GM23338 (cell line): ENCODE measurements around the gene SFSWAP. TPM values are rescaled to one million over a fixed set of nuclear protein-coding genes. Genes with fewer than 3 reads are reported as not detected.
A peak's percentile ranks its signal among the peaks of the same experiment; 100 is the strongest.

Source experiments
- ATAC-seq: fragments of 200-7000 bp; cut with Tn5 transposase; 3 replicates; pipeline ENCODE4 v1.9.1; 2020
- DNase-seq: peaks from one replicate; pipeline ENCODE4 v3.0.0-alpha.2; 2015; ENCODE audit warnings: low spot score
- H2AFZ ChIP-seq: fragments of 200-600 bp; sonication (generic); 2 replicates; pipeline ENCODE4 v1.8.0; 2016; ENCODE audit warnings: antibody characterized with exemption, mild to moderate bottlenecking, moderate library complexity
- H3F3A ChIP-seq: fragments of 200-600 bp; sonication (generic); replicated peaks from 2 replicates; pipeline ENCODE4 v1.8.0; 2017; ENCODE audit warnings: antibody characterized with exemption, mixed run types, low read depth
- H3K27ac ChIP-seq: fragments of 200-600 bp; sonication (generic); 2 replicates; pipeline ENCODE4 v1.6.1; 2016; ENCODE audit warnings: low read depth
- H3K27me3 ChIP-seq: fragments of 200-600 bp; sonication (generic); 2 replicates; pipeline ENCODE4 v1.8.0; 2016; ENCODE audit warnings: mild to moderate bottlenecking, mixed run types, moderate library complexity; ENCODE audit not compliant: insufficient read depth
- H3K36me3 ChIP-seq: fragments of 200-600 bp; sonication (generic); 2 replicates; pipeline ENCODE4 v1.8.0; 2016; ENCODE audit warnings: mild to moderate bottlenecking; ENCODE audit not compliant: insufficient read depth
- H3K4me1 ChIP-seq: fragments of 200-600 bp; sonication (generic); 2 replicates; pipeline ENCODE4 v1.8.0; 2016; ENCODE audit warnings: mild to moderate bottlenecking, moderate library complexity; ENCODE audit not compliant: insufficient read depth
- H3K4me2 ChIP-seq: fragments of 200-600 bp; sonication (generic); 2 replicates; pipeline ENCODE4 v1.7.1; 2017; ENCODE audit warnings: mixed run types
- H3K4me3 ChIP-seq: fragments of 200-600 bp; sonication (generic); 2 replicates; pipeline ENCODE4 v1.6.1; 2016; ENCODE audit warnings: mixed run types
- H3K79me2 ChIP-seq: fragments of 200-600 bp; sonication (generic); replicated peaks from 2 replicates; pipeline ENCODE4 v1.8.0; 2017; ENCODE audit warnings: mild to moderate bottlenecking; ENCODE audit not compliant: insufficient read depth
- H3K9me2 ChIP-seq: fragments of 200-600 bp; sonication (generic); 2 replicates; pipeline ENCODE4 v1.8.0; 2017; ENCODE audit not compliant: insufficient read depth
- H4K20me1 ChIP-seq: fragments of 200-600 bp; sonication (generic); replicated peaks from 2 replicates; pipeline ENCODE4 v1.8.0; 2017; ENCODE audit warnings: mild to moderate bottlenecking; ENCODE audit not compliant: insufficient read depth
- H3K27ac Mint-ChIP-seq: 2 replicates; pipeline ENCODE4 v1.8.0; 2020; ENCODE audit warnings: inconsistent platforms, mild to moderate bottlenecking, moderate library complexity, mixed read lengths
- H3K27me3 Mint-ChIP-seq: 3 replicates; pipeline ENCODE4 v1.8.0; 2022; ENCODE audit warnings: low read depth, mild to moderate bottlenecking, moderate library complexity, mixed read lengths, inconsistent platforms; ENCODE audit not compliant: insufficient read depth, poor library complexity
- H3K36me3 Mint-ChIP-seq: 3 replicates; pipeline ENCODE4 v1.8.0; 2021; ENCODE audit warnings: low read depth, mild to moderate bottlenecking, inconsistent platforms, moderate library complexity, mixed read lengths
- H3K4me1 Mint-ChIP-seq: 3 replicates; pipeline ENCODE4 v1.8.0; 2020; ENCODE audit warnings: mild to moderate bottlenecking, inconsistent platforms, mixed read lengths
- H3K4me3 Mint-ChIP-seq: 3 replicates; pipeline ENCODE4 v1.8.0; 2021; ENCODE audit warnings: moderate library complexity, mild to moderate bottlenecking, inconsistent platforms, mixed read lengths
- H3K9me3 Mint-ChIP-seq: 3 replicates; pipeline ENCODE4 v1.8.0; 2020; ENCODE audit warnings: moderate library complexity, mild to moderate bottlenecking, inconsistent platforms, mixed read lengths
- STAT1 ChIP-seq: IDR thresholded peaks from one replicate; pipeline ENCODE4 v1.6.1; 2016; ENCODE audit warnings: antibody characterized with exemption; ENCODE audit not compliant: unreplicated experiment
- polyA plus RNA-seq: library from polyadenylated mRNA; unstranded; fragments of >200 nt; fragmentation: Nextera tagmentation; extraction: Ambion mirVana; gene quantifications from 2 replicates; pipeline ENCODE4 v1.2.1, GENCODE V29; 2016
- total RNA-seq: library from RNA; depleted of rRNA; stranded (reverse); fragments of >200 nt; shearing (Covaris generic); gene quantifications from 2 replicates; pipeline ENCODE4 v1.2.3, GENCODE V29; 2014
- TF ChIP-seq, protein P1 (sequence below), 2 experiments: fragments of 200-600 bp in 1 of 2; sonication (generic) in 1 of 2; conservative IDR thresholded peaks; 2 replicates each; pipeline versions ENCODE4 v1.5.1 to v1.6.1; 2016 to 2017; ENCODE audit warnings: antibody characterized with exemption in 2 of 2, low read depth in 2 of 2, mild to moderate bottlenecking in 2 of 2, moderate library complexity in 1 of 2
- TF ChIP-seq, protein P2 (sequence below): fragments of 250-450 bp; sonication (Bioruptor Pico); IDR thresholded peaks from 2 replicates; pipeline ENCODE4 v1.5.0; 2020; ENCODE audit warnings: mild to moderate bottlenecking, moderate library complexity
- TF ChIP-seq, protein P3 (sequence below): IDR thresholded peaks from one replicate; pipeline ENCODE4 v1.6.1; 2018; ENCODE audit warnings: antibody characterized with exemption; ENCODE audit not compliant: unreplicated experiment

SFSWAP gene
- total and polyA plus RNA-seq, 2 experiments from 2014 or later, result 41.0 to 49.8 TPM

DNA sequence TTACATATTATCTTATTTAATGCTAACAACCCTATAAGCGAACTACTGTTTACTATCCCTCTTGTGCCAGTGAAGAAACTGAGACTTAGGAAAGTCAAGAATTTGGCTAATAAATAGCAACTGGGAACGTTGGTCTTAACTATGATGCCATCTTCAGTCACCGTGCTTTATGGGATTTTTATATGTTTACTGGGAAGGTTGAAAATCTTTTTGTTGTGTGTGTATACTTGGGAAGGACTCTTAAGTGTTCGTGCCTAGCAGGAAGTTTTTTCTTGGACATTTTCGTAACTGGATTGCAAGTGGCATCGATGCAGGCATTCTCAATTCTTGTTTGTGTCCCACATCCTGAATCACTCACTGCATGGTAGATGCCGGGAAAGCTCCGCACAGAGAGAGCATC is 9.4 kb downstream of the SFSWAP start (continued):
- TF ChIP-seq, protein P1, sequence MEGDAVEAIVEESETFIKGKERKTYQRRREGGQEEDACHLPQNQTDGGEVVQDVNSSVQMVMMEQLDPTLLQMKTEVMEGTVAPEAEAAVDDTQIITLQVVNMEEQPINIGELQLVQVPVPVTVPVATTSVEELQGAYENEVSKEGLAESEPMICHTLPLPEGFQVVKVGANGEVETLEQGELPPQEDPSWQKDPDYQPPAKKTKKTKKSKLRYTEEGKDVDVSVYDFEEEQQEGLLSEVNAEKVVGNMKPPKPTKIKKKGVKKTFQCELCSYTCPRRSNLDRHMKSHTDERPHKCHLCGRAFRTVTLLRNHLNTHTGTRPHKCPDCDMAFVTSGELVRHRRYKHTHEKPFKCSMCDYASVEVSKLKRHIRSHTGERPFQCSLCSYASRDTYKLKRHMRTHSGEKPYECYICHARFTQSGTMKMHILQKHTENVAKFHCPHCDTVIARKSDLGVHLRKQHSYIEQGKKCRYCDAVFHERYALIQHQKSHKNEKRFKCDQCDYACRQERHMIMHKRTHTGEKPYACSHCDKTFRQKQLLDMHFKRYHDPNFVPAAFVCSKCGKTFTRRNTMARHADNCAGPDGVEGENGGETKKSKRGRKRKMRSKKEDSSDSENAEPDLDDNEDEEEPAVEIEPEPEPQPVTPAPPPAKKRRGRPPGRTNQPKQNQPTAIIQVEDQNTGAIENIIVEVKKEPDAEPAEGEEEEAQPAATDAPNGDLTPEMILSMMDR (conservative IDR thresholded peaks at IDR 0.05; ENCODE audit: low read depth in 2 of 2), result no peak
- TF ChIP-seq, protein P2, sequence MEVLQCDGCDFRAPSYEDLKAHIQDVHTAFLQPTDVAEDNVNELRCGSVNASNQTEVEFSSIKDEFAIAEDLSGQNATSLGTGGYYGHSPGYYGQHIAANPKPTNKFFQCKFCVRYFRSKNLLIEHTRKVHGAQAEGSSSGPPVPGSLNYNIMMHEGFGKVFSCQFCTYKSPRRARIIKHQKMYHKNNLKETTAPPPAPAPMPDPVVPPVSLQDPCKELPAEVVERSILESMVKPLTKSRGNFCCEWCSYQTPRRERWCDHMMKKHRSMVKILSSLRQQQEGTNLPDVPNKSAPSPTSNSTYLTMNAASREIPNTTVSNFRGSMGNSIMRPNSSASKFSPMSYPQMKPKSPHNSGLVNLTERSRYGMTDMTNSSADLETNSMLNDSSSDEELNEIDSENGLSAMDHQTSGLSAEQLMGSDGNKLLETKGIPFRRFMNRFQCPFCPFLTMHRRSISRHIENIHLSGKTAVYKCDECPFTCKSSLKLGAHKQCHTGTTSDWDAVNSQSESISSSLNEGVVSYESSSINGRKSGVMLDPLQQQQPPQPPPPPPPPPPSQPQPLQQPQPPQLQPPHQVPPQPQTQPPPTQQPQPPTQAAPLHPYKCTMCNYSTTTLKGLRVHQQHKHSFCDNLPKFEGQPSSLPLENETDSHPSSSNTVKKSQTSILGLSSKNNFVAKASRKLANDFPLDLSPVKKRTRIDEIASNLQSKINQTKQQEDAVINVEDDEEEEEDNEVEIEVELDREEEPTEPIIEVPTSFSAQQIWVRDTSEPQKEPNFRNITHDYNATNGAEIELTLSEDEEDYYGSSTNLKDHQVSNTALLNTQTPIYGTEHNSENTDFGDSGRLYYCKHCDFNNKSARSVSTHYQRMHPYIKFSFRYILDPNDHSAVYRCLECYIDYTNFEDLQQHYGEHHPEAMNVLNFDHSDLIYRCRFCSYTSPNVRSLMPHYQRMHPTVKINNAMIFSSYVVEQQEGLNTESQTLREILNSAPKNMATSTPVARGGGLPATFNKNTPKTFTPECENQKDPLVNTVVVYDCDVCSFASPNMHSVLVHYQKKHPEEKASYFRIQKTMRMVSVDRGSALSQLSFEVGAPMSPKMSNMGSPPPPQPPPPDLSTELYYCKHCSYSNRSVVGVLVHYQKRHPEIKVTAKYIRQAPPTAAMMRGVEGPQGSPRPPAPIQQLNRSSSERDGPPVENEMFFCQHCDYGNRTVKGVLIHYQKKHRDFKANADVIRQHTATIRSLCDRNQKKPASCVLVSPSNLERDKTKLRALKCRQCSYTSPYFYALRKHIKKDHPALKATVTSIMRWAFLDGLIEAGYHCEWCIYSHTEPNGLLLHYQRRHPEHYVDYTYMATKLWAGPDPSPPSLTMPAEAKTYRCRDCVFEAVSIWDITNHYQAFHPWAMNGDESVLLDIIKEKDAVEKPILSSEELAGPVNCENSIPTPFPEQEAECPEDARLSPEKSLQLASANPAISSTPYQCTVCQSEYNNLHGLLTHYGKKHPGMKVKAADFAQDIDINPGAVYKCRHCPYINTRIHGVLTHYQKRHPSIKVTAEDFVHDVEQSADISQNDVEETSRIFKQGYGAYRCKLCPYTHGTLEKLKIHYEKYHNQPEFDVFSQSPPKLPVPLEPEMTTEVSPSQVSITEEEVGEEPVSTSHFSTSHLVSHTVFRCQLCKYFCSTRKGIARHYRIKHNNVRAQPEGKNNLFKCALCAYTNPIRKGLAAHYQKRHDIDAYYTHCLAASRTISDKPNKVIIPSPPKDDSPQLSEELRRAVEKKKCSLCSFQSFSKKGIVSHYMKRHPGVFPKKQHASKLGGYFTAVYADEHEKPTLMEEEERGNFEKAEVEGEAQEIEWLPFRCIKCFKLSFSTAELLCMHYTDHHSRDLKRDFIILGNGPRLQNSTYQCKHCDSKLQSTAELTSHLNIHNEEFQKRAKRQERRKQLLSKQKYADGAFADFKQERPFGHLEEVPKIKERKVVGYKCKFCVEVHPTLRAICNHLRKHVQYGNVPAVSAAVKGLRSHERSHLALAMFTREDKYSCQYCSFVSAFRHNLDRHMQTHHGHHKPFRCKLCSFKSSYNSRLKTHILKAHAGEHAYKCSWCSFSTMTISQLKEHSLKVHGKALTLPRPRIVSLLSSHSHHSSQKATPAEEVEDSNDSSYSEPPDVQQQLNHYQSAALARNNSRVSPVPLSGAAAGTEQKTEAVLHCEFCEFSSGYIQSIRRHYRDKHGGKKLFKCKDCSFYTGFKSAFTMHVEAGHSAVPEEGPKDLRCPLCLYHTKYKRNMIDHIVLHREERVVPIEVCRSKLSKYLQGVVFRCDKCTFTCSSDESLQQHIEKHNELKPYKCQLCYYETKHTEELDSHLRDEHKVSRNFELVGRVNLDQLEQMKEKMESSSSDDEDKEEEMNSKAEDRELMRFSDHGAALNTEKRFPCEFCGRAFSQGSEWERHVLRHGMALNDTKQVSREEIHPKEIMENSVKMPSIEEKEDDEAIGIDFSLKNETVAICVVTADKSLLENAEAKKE (CRISPR knock-in tag), result no peak

DNA sequence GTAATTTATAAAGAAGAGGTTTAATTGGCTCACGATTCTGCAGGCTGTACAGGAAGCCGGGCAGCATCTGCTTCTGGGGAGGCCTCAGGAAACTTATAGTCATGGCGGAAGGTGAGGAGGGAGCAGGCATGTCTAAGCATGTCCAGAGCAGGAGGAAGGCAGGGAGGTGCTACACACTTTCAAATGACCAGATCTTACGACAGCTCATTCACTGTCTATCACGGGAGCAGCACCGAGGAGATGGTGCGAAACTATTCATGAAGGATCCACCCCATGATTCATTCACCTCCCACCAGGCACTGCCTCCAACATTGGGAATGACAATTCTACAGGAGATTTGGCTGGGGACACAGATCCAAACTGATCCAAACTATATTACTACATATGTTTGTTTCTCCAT is 10.0 kb downstream of the SFSWAP start:
- Mint-ChIP-seq H3K4me3 (no peak overlapping the region), H3K27ac (peak overlapping the region; percentile 93), H3K4me1 (peaks cover 53% of the 10 kb centered on the region), H3K9me3 (no peaks in the 10 kb centered on the region), H3K36me3 (peaks cover 82% of the 10 kb centered on the region), H3K27me3 (peaks cover 3% of the 10 kb centered on the region)
- Histone ChIP-seq H3K27me3 (no peaks in the 10 kb centered on the region), H3K27ac (peak overlapping the region; percentile 34), H2AFZ (no peak overlapping the region), H3K9me2 (no peaks in the 10 kb centered on the region), H3F3A (peaks cover 14% of the 10 kb centered on the region; the same call in 1 of the 2 replicates), H3K4me1 (peaks cover 36% of the 10 kb centered on the region), H3K4me3 (no peak overlapping the region), H3K36me3 (peaks cover 18% of the 10 kb centered on the region), H4K20me1 (no peaks in the 10 kb centered on the region), H3K79me2 (peaks cover 48% of the 10 kb centered on the region), H3K4me2 (no peak overlapping the region)
- no peak for DNase-seq
- ATAC-seq, result no peak
- TF ChIP-seq STAT1, result no peak
- TF ChIP-seq, protein P3, sequence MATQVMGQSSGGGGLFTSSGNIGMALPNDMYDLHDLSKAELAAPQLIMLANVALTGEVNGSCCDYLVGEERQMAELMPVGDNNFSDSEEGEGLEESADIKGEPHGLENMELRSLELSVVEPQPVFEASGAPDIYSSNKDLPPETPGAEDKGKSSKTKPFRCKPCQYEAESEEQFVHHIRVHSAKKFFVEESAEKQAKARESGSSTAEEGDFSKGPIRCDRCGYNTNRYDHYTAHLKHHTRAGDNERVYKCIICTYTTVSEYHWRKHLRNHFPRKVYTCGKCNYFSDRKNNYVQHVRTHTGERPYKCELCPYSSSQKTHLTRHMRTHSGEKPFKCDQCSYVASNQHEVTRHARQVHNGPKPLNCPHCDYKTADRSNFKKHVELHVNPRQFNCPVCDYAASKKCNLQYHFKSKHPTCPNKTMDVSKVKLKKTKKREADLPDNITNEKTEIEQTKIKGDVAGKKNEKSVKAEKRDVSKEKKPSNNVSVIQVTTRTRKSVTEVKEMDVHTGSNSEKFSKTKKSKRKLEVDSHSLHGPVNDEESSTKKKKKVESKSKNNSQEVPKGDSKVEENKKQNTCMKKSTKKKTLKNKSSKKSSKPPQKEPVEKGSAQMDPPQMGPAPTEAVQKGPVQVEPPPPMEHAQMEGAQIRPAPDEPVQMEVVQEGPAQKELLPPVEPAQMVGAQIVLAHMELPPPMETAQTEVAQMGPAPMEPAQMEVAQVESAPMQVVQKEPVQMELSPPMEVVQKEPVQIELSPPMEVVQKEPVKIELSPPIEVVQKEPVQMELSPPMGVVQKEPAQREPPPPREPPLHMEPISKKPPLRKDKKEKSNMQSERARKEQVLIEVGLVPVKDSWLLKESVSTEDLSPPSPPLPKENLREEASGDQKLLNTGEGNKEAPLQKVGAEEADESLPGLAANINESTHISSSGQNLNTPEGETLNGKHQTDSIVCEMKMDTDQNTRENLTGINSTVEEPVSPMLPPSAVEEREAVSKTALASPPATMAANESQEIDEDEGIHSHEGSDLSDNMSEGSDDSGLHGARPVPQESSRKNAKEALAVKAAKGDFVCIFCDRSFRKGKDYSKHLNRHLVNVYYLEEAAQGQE, result no peak
